HG03558 (cell line): ENCODE measurements around the gene NDUFV2.

ENCODE experiments used
- ATAC-seq: cut with Tn5 transposase; IDR thresholded peaks from one replicate; pipeline ENCODE4 v1.9.1; 2021; ENCODE audit warnings: moderate number of reproducible peaks; ENCODE audit not compliant: unreplicated experiment; ENCODE audit errors: extremely low read depth

Gene NDUFV2

DNA sequence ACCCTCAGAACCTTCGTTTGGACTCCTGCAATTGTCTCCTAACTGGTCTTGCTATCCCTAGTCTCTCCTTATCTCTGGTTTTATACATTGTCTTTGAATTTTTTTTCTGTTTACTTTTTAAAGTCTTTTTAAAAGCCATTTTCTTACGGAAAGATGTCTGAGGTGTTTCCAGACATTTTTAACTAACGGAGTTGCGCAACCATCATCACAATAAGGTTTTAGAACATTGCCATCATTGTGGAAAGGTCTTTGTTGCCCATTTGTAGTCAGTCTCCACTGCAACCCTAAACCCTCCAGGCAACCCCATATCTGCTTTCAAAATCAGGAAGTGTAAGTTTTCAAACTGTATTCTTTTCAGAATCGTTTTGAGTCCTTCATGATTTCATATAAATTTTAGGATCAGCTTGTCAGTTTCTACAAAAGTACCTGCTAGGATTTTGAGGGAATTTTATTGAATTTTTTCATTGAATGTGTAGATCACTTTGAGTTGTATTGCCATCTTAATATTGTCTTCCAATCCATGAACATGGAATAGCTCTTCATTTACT lies 80.4 kb downstream of the NDUFV2 start:
- no peak for ATAC-seq
